GM12872 (cell line): Measurements from ENCODE around the gene SRM.
A peak's percentile ranks its signal among the peaks of the same experiment; 100 is the strongest.

ENCODE experiments used
- TF ChIP-seq, protein P1 (sequence below): IDR thresholded peaks from 3 replicates; pipeline ENCODE4 v1.5.1; 2011; ENCODE audit warnings: low read depth, mild to moderate bottlenecking, low read length, moderate library complexity; ENCODE audit not compliant: insufficient read depth

The SRM gene

DNA sequence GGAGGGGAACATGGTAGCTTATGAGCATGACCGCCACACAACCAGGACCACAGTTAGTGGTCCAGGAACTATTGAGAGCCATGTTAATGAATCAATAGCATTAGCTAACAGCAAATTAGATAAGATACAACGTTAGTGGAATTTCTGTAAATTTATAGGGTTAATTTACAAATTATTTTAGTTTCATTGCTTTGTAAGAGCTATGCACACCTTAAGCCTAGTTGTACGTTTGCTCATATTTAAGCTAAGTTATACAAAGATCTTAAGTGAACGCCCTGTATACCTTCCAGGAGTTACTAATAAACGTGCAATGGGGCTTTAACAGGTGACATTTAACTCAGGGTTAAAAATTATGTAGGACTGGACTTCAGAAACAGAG, 39.1 kb upstream of the SRM start:
- TF ChIP-seq, protein P1, sequence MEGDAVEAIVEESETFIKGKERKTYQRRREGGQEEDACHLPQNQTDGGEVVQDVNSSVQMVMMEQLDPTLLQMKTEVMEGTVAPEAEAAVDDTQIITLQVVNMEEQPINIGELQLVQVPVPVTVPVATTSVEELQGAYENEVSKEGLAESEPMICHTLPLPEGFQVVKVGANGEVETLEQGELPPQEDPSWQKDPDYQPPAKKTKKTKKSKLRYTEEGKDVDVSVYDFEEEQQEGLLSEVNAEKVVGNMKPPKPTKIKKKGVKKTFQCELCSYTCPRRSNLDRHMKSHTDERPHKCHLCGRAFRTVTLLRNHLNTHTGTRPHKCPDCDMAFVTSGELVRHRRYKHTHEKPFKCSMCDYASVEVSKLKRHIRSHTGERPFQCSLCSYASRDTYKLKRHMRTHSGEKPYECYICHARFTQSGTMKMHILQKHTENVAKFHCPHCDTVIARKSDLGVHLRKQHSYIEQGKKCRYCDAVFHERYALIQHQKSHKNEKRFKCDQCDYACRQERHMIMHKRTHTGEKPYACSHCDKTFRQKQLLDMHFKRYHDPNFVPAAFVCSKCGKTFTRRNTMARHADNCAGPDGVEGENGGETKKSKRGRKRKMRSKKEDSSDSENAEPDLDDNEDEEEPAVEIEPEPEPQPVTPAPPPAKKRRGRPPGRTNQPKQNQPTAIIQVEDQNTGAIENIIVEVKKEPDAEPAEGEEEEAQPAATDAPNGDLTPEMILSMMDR = no peak

DNA sequence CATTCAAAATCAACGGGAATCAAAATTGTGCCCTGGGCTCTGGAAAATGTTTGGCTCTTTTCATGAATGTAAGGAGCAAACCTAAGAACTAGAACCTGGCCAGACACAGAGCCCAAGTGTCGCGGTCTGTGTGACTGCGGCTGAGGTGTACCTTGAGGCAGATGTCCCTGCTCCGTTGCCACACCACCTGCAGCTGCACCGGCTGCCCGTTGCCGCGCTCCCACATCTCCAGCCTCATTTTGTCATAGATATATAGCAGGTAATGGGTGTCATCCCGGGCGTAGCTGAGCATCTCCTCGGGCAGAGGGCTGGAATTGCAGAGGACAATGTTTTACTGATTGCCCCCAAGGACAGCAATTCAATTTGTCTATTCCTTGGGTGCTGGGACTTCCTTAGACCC, 21.1 kb upstream of the SRM start:
- TF ChIP-seq, protein P1 = no peak

DNA sequence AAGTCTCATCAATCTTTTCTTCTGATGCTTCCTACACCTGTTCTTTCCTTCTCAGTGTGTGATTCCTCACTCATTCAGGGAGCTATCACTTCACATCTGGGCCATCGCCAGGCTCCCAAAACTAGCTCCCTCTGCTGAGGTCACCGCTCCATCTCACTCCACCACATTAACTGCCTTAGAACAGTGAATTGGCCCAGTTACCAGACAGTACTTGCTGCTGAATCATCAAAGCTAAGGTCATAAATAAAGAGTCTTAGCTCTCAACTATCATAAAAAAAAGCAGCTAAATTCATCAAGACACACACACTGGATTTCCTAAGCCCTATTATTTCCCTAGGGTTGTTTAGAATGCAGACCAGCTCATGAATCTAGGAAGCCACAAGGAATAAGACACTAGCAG, 18.8 kb upstream of the SRM start:
- TF ChIP-seq, protein P1 = no peak

DNA sequence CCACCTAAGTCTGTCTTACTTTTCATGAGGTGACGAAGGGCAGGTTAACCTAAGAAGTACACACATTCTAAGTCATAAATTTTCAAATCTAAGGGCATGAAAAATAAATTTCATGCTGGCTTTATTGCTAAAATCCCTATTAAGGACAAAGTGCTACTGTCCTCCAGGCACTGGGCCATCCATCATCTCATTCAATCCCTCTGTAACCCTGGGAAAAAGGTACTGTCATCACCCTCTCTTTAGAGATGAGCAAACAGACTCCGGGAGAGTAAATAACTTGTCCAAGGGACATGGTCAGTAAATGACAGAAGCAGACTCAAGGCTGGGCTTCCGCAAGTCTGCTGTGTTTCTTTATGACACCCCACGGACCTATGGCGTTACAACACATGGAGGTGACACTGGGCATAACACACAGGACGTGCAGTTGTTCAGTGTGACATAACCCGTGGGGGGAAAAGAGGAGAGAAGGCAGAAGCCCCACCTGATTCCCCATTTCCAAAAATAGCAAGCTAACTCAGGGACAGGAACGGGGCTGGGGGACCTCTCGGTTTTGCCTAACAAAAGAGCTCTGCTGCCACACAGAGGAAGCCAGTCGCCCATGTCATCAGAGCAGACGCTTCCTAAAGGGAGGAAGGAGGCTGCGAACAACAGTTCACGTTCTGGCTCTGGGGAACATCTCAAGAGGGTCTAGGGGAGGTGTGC, 12.5 kb upstream of the SRM start:
- TF ChIP-seq, protein P1 = peak; percentile 19; the same call in 1 of the 3 replicates

DNA sequence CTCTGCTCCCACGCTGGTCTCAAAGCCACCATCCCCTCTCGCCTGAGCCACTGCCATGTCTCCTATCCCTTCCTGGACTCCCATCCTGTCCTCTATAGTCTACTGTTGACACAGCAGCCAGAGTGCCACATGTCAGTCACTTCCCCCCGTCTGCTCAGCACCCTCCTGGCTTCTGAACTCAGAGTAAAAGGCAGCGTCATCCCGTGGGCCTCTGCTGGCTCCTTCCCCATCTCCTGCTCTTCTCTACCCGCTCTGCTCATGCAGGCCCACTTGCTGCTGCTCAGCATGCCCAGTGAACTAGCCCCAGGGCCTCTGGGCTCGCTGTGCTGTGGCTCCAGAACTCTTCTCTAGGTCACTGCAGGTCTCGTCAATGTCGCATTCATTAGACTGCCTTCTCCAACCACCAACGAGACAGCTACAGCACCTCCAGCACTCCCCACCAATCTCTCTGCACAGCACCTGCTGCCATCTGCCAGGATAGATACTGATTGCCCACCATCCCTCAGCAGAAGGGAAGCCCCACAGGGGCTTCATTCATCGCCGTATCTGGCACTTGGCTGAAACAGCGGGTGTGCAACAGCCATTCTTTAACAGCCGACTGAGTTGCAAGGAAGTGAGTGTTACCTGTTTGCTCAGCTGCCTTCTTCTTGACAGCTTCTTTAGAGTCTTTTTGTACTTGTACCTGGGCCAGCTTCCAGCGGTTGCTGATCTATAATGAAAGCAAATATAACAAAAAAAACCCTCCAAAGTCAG, 11.8 kb upstream of the SRM start:
- TF ChIP-seq, protein P1 = no peak

DNA sequence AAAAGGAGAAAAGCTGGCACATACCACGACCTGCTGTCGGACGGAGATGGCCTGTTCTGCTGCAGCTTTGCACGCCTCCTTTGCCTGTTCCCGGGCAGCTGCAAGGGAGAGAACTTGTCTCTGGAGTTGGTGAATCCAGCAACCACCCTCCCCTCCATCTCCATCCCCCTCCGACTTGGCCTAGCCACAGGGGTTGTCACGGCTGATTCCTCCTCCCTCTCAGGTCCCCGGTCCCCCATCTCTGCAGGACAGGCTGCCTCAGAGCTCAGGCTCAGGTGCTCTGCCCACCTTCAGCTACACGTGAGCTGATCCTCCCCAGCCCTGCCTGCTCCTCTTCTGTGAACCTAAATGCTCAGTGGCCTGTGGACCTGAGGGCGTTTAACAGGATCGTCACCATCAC, 11.1 kb upstream of the SRM start:
- TF ChIP-seq, protein P1 = no peak

DNA sequence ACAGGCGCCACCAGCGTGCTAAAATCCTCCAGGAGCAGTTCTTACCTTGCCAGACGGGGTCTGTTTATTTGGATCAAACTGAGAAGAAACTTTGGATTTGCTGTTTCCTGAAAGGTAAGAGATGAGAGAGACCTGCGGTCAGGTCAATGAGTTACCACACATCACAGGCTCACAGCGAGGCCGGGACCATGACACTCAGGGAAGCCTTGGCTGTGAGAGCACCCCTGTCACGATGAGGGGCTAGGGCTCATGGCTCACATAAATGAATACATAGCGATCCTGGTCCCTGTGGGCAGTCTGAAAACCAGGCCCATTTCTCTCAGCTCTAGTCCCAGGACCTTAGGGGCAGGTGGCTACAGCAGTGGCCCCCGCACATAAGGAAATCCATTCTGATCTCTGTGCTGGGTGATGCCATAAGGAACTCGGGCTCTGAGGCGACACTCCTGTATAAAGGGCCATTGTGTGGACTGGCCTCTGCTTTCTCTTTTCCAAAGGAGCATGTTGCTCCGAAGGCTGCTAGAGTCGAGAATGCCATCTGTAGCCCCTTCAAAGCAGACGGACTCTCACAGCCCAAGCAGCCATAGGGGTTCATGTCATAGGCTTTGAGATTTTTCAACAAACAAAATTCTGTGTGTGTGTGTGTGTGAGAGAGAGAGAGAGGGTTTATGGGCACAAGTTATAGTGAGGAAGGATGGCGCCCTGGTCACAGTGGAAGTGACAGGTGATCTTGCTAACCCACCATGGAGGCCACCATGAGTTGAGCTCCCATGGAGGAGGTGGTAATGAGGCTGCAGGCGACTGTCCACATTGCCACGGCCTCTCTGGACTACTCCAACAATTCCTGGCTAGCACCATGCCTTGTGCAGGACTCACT, 9.0 kb upstream of the SRM start:
- TF ChIP-seq, protein P1 = no peak
